HG03521 (cell line): ENCODE data around the gene ATM.
"Not testable (repeated sequence)": the region's sequence is repeated elsewhere in the genome, so short reads cannot be mapped to it uniquely, and the experiment has no call there.

Source experiments
- ATAC-seq: cut with Tn5 transposase; IDR thresholded peaks from one replicate; pipeline ENCODE4 v1.9.1; 2021; ENCODE audit warnings: mild to moderate bottlenecking, moderate library complexity; ENCODE audit not compliant: unreplicated experiment

The ATM gene

DNA sequence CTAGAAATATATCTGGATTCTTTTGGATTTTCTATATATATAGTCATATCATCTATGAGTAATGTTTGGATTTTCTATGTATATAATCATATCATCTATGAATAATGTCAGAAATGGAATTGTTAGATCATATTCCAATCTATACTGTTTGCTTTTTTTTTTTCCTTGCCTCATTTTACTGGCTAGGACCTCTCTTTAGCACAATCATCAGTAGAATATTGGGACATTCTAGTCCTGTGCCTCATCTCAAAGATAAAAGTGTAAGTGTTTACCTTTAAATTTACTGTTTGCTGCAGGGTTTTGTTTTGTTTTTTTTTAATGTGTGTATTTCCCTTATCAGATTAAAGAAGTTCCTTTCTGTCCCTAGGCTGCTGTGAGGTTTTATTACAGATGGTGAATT is 147.4 kb downstream of the ATM start:
- no peak for ATAC-seq

DNA sequence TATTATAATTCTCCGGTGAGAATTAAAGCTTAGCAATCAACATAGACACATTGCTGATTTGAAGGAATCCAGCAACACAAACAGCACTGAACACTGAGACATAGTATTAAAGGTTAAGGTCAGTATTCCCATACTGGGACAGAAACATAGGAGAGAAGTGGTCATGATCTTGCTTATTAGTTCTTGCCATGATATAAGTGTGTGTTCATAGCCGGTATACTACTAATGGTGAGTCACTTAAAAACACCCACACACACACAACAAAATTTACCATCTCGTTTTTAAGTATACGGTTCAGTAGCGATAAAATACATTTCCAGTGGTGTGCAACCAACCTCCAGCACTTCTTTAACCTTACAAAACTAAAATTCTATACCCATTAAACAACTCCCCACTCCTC is 148.1 kb downstream of the ATM start:
- ATAC-seq = no peak

DNA sequence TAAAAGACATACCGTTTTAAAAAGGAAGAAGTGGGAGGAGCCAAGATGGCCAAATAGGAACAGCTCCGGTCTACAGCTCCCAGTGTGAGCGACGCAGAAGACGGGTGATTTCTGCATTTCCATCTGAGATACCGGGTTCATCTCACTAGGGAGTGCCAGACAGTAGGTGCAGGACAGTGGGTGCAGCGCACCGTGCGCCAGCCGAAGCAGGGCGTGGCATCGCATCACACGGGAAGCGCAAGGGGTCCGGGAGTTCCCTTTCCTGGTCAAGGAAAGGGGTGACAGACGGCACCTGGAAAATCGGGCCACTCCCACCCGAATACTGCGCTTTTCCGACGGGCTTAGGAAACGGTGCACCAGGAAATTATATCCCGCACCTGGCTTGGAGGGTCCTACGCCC is 150.6 kb downstream of the ATM start:
- ATAC-seq = not testable (repeated sequence)

DNA sequence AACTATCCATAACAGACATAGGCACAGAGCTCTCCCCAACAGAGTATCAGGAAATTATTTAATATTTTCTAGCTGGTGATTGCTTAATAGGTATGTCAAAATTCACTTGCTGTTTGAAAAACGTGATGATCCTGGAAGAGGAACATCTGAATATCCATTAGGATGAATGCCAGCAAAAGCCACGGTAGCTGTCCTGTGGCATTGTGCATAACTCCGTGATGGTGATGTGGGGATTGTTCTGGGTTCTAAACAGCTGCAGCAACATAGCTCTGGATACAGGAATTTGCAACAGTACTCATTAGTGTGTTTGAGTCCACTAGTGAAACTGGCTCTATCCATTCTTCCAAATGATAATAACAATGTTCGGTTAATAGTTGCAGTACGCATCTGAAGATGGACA is 165.7 kb downstream of the ATM start:
- no peak for ATAC-seq

DNA sequence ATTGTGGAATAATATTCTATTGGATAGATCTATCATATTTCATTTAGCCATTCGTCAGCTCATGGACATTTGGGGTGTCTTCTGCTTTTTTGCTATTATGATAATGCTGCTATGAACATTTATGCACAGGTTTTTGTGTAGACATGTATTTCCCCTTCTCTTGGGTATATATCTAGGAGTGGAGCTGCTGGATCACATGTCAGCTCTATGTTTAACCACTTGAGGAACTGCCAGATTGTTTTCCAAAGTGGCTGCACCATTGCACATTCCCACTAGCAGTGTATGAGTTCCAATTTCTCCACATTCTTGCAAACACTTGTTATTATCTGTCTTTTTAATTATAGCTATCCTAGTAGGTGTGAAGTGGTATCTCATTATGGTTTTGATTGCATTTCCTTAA is 169.5 kb downstream of the ATM start:
- no peak for ATAC-seq

DNA sequence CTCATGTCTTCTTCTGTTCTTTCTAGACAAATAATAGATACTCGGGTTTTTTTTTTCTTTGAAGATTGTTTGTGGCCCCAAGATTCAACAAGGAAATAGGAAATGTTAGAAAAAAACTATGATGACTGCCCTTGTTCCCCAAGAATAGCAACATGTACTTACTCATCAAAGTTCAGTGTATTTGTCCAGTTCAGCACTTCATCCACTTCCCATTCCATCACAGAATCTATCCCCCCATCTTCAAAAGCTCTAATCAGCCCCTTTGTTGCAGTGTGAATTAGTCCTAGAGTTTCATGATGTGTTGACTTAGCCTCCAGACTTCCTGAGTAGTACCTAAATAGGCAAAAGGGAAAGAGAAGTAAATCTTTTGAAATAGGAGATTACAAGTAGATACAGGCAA is 170.2 kb downstream of the ATM start:
- no peak for ATAC-seq

DNA sequence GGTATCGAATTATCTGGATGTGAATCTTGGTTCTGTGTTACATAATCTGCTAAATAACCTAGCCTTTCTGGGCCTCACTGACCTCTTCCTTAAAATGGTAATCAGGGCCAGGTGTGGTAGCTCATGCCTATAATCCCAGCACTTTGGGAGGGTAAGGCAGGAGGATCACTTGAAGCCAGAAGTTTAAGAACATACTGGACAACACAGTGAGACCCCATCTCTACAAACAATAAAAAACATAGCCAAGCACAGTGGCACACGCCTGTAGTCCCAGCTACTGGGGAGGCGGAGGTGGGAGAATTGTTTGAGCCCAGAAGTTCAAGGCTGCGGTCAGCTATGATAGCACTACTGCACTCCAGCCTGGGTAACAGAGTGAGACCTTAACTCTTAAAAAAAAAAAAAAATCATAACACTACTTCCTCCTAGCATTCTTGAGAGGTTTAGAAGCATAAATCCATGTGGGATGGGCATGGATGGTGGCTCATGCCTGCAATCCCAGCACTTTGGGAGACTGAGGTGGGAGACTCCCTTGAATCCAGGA is 171.9 kb downstream of the ATM start:
- ATAC-seq = no peak

DNA sequence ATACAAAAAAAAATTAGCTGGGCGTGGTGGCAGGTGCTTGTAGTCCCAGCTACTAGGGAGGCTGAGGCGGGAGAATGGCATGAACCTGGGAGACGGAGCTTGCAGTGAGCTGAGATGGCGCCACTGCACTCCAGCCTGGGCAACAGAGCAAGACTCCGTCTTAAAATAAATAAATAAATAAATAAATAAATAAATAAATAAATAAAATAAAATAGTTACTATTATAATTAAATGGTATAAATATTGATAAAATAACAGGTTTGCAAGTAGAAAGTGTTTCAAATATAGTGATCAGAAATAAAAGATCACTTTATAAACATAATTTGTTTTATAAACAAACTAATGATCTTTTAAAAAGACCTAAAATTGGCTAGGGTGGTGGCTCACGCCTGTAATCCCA is 173.8 kb downstream of the ATM start:
- not testable (repeated sequence) for ATAC-seq

DNA sequence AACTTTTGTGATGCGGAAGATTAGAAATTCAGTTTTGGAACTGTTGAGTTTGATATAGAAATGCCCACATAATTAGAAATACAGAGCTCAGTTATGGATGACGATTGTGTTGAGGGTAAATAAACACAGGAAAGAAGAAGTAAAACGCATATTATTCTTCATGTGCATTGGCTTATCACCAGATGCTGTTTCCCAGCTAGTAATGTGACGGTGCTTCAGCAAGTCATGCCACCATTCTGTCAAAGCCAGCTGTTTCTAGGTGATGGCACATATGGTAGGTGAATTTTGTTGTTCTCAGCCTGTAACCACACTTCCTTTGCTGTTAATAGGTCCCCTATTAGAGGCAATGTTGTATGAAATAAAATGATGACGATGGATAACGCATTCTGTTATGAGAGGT is 175.6 kb downstream of the ATM start:
- no peak for ATAC-seq

DNA sequence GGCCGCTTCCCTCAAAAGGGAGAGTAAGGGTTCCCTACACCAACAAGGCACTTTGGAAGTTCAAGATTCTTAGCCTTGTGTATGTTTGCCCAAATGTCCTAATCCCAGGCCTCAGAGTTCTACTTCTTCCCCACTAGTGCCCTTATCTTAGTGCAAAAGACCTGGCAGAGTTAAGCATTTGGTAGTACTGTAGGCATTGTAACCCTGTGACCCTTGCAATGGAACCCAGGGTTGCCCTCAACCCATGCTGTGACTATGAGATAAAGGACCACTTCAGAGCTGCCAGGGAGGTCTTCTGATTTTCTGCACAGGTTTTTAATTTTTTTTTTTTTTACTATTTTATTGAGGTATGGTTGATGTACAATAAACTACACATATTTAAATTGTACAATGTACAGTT is 179.4 kb downstream of the ATM start:
- ATAC-seq = no peak

DNA sequence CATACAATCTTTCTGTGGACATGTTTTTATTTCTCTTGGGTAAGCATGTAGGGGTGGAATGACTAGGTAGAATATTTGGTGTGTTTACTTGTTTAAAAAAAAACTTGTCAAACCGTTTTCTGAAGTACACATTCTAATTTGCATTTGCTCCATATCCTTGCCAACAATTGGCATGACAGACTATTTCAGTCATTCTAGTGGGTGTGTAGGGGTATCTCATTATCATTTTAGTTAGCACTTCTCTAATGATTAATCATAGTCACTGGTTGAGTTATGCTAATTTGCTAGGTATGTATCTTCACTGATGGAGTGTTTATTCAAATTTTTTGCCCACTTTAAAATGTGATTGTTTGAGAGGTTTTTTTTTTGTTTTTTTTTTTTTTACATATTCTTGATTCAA is 180.2 kb downstream of the ATM start:
- ATAC-seq = no peak

DNA sequence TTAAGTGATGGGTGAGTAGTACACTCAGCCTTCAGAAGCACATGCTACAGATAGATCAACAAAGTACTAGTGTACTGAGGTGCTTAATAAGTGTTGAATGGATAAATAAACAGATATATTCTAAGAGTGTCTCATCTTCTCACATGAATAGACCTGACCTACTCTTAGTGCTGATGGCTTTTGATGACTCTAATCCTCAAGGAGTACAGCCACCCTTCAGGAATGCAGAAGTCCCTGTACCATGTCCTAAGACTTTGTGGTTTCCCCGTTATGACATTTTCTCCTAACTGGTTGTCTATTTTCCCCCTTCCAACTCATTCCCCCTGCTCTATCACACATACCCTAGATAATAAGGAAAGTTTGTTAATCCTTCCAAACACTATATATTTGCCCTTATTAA is 182.8 kb downstream of the ATM start:
- ATAC-seq = no peak

DNA sequence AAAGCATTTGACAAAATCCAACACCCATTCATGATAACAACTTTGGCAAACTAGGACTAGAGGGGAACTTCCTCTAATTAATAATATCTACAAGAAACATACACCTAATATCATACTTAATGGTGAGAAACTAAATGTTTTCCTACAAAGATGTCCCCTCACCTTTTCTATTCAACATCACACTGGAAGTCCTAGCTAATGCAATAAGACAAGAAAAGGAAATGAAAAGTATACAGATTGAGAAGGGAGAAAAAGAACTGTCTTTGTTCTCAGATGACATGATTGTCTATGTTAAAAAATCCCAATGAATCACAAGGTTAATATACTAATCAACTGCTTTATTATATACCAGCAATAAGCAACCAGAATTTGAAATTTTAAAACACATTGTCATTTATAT is 192.1 kb downstream of the ATM start:
- ATAC-seq = no peak

DNA sequence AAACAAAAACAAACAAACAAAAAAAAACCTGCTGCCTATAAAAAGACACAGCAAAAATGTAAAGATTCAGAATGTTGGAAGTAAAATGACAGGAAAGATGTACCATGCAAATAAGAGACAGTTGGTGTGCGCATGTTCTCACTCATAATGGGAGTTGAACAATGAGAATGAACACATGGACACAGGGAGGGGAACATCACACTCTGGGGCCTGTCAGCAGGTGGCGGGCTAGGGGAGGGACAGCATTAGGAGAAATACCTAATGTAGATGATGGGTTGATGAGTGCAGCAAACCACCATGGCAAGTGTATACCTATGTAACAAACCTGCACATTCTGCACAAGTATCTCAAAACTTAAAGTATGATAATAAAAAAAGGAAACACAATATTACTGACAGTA is 194.7 kb downstream of the ATM start:
- ATAC-seq = not testable (repeated sequence)
